HepG2 (cell line): ENCODE data around the gene OVOL3. TPM values are rescaled to one million over a fixed set of nuclear protein-coding genes. Genes with fewer than 3 reads are reported as not detected.
A peak's percentile ranks its signal among the peaks of the same experiment; 100 is the strongest.

ENCODE experiments used
- BCLAF1 ChIP-seq: fragments of 450-650 bp; IDR thresholded peaks from 2 replicates; pipeline ENCODE4 v1.6.1; 2017; ENCODE audit warnings: mild to moderate bottlenecking
- GTF3A ChIP-seq: sonication (generic); formaldehyde crosslinking; conservative IDR thresholded peaks from 2 replicates; pipeline ENCODE4 v1.4.0; 2020; ENCODE audit warnings: mild to moderate bottlenecking, missing genetic modification reagents
- HBP1 ChIP-seq: IDR thresholded peaks from 2 replicates; pipeline ENCODE4 v1.6.1; 2016; ENCODE audit warnings: low read depth, control low read depth
- ISX ChIP-seq: sonication (generic); formaldehyde crosslinking; conservative IDR thresholded peaks from 2 replicates; pipeline ENCODE4 v1.5.0; 2020; ENCODE audit warnings: missing genetic modification reagents
- KLF9 ChIP-seq: IDR thresholded peaks from 2 replicates; pipeline ENCODE4 v1.6.1; 2016; ENCODE audit warnings: low read depth
- MTA3 ChIP-seq: sonication (generic); formaldehyde crosslinking; IDR thresholded peaks from 2 replicates; pipeline ENCODE4 v1.4.0; 2020; ENCODE audit warnings: missing genetic modification reagents
- MXD4 ChIP-seq: IDR thresholded peaks from 2 replicates; pipeline ENCODE4 v1.6.1; 2016; ENCODE audit warnings: mild to moderate bottlenecking, missing biosample characterization, missing genetic modification reagents
- NR3C1 ChIP-seq: sonication (generic); formaldehyde crosslinking; IDR thresholded peaks from 2 replicates; pipeline ENCODE4 v1.4.0; 2020; ENCODE audit warnings: missing genetic modification reagents
- RBFOX2 ChIP-seq: fragments of 200-400 bp; formaldehyde crosslinking; IDR thresholded peaks from 2 replicates; pipeline ENCODE4 v1.6.1; 2017; ENCODE audit warnings: low read depth, mild to moderate bottlenecking, low read length
- SP4 ChIP-seq: sonication (generic); formaldehyde crosslinking; IDR thresholded peaks from 2 replicates; pipeline ENCODE4 v1.8.1; 2023; ENCODE audit warnings: mild to moderate bottlenecking, missing genetic modification reagents
- SRSF1 ChIP-seq: fragments of 200-400 bp; formaldehyde crosslinking; optimal IDR thresholded peaks from 2 replicates; pipeline ENCODE3; 2017; ENCODE audit warnings: mild to moderate bottlenecking, low read depth, low read length, moderate library complexity
- TAF15 ChIP-seq: fragments of 200-400 bp; formaldehyde crosslinking; IDR thresholded peaks from one replicate; pipeline ENCODE4 v1.6.1; 2018; ENCODE audit warnings: mild to moderate bottlenecking, low read depth, low read length; ENCODE audit not compliant: poor library complexity, severe bottlenecking
- ZBTB33 ChIP-seq: sonication (generic); formaldehyde crosslinking; IDR thresholded peaks from 2 replicates; pipeline ENCODE4 v1.4.0; 2020; ENCODE audit warnings: missing genetic modification reagents
- ZNF10 ChIP-seq: sonication (generic); formaldehyde crosslinking; IDR thresholded peaks from 2 replicates; pipeline ENCODE4 v1.4.0; 2020; ENCODE audit warnings: mild to moderate bottlenecking, low read depth, missing genetic modification reagents, borderline replicate concordance
- ZNF552 ChIP-seq: sonication (generic); formaldehyde crosslinking; IDR thresholded peaks from 2 replicates; pipeline ENCODE4 v1.9.0; 2022; ENCODE audit warnings: missing genetic modification reagents, mild to moderate bottlenecking, borderline replicate concordance
- ZNF749 ChIP-seq: sonication (generic); formaldehyde crosslinking; IDR thresholded peaks from 2 replicates; pipeline ENCODE4 v1.8.0; 2022; ENCODE audit warnings: mild to moderate bottlenecking, missing genetic modification reagents, moderate library complexity, borderline replicate concordance
- ZNF768 ChIP-seq: sonication (generic); formaldehyde crosslinking; IDR thresholded peaks from 2 replicates; pipeline ENCODE4 v1.4.0; 2020; ENCODE audit warnings: missing genetic modification reagents
- polyA plus RNA-seq, 8 experiments: library from polyadenylated mRNA; depleted of rRNA in 3 of 8; stranded (reverse) in 7 of 8; unstranded in 1 of 8; fragments of >200 nt; fragmentation: Illumina TruSeq in 4 of 8; extraction: Trizol in 4 of 8; gene quantifications; 2 replicates each; pipeline versions ENCODE4 v1.2.1 to v1.2.3, GENCODE V29; 2011 to 2016; ENCODE audit warnings: low read depth in 4 of 8, missing spikeins in 1 of 8, mixed read lengths in 1 of 8; ENCODE audit not compliant: insufficient read depth in 1 of 8
- total RNA-seq, 5 experiments: library from RNA; depleted of rRNA; stranded (reverse); fragments of >200 nt; fragmentation: Illumina TruSeq; extraction: Trizol; gene quantifications; 2 replicates each; pipeline ENCODE4 v1.2.3, GENCODE V29; 2016; ENCODE audit warnings: low read depth in 1 of 5
- TF ChIP-seq, protein P1 (sequence below): sonication (generic); formaldehyde crosslinking; IDR thresholded peaks from 2 replicates; pipeline ENCODE4 v1.9.0; 2022; ENCODE audit warnings: missing genetic modification reagents, mild to moderate bottlenecking, borderline replicate concordance
- TF ChIP-seq, protein P2 (sequence below): sonication (generic); formaldehyde crosslinking; IDR thresholded peaks from 2 replicates; pipeline ENCODE4 v1.4.0; 2020; ENCODE audit warnings: low read depth, mild to moderate bottlenecking, missing genetic modification reagents

OVOL3 gene
- total and polyA plus RNA-seq, 2 of the 13 experiments (the other 11 are each of a cell fraction or from before 2014, with no cell fraction given) = not detected

- TF ChIP-seq NR3C1 (CRISPR knock-in tag) = no peak
- 0 out of 2 replicates have a peak, but pooled peaks have one; percentile 61 for TF ChIP-seq KLF9 (CRISPR knock-in tag)
- peak; percentile 87 for TF ChIP-seq ZNF552 (CRISPR knock-in tag)
- no peak; the same call in 1 of the 2 replicates for TF ChIP-seq HBP1 (CRISPR knock-in tag)
- TF ChIP-seq MTA3 (CRISPR knock-in tag) = no peak
- peak; percentile 91 for TF ChIP-seq RBFOX2
- TF ChIP-seq, protein P1, sequence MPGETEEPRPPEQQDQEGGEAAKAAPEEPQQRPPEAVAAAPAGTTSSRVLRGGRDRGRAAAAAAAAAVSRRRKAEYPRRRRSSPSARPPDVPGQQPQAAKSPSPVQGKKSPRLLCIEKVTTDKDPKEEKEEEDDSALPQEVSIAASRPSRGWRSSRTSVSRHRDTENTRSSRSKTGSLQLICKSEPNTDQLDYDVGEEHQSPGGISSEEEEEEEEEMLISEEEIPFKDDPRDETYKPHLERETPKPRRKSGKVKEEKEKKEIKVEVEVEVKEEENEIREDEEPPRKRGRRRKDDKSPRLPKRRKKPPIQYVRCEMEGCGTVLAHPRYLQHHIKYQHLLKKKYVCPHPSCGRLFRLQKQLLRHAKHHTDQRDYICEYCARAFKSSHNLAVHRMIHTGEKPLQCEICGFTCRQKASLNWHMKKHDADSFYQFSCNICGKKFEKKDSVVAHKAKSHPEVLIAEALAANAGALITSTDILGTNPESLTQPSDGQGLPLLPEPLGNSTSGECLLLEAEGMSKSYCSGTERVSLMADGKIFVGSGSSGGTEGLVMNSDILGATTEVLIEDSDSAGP (CRISPR knock-in tag) = peak; percentile 89
- 0 out of 2 replicates have a peak, but pooled peaks have one; percentile 27 for TF ChIP-seq ISX
- no peak for TF ChIP-seq BCLAF1
- TF ChIP-seq TAF15 = peak; percentile 53
- no peak for TF ChIP-seq ZBTB33 (CRISPR knock-in tag)
- TF ChIP-seq, protein P2, sequence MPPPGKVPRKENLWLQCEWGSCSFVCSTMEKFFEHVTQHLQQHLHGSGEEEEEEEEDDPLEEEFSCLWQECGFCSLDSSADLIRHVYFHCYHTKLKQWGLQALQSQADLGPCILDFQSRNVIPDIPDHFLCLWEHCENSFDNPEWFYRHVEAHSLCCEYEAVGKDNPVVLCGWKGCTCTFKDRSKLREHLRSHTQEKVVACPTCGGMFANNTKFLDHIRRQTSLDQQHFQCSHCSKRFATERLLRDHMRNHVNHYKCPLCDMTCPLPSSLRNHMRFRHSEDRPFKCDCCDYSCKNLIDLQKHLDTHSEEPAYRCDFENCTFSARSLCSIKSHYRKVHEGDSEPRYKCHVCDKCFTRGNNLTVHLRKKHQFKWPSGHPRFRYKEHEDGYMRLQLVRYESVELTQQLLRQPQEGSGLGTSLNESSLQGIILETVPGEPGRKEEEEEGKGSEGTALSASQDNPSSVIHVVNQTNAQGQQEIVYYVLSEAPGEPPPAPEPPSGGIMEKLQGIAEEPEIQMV (CRISPR knock-in tag) = 0 out of 2 replicates have a peak, but pooled peaks have one; percentile 58
- no peak for TF ChIP-seq ZNF749
- no peak for TF ChIP-seq ZNF10 (CRISPR knock-in tag)
- no peak for TF ChIP-seq GTF3A
- TF ChIP-seq SRSF1 = no peak
- TF ChIP-seq ZNF768 = no peak; the same call in 1 of the 2 replicates
- peak; percentile 90 for TF ChIP-seq SP4 (CRISPR knock-in tag)
- no peak; the same call in 1 of the 2 replicates for TF ChIP-seq MXD4 (CRISPR knock-in tag)
Observed at GRCh38 chr19:36139473-36140303, 28.7 kb downstream of the OVOL3 start, which contains the start of gene CAPNS1 (continued).
